HG03571 (cell line): ENCODE measurements around the gene SCIN.
A peak's percentile ranks its signal among the peaks of the same experiment; 100 is the strongest.

Experiments
- ATAC-seq: cut with Tn5 transposase; IDR thresholded peaks from one replicate; pipeline ENCODE4 v1.9.1; 2021; ENCODE audit not compliant: unreplicated experiment

Gene SCIN

GRCh38 chr7:12567015-12567414 is 3.5 kb upstream of the SCIN start:
- peak; percentile 84 for ATAC-seq

GRCh38 chr7:12569673-12570072 is 847 bp upstream of the SCIN start:
- peak; percentile 31 for ATAC-seq

DNA sequence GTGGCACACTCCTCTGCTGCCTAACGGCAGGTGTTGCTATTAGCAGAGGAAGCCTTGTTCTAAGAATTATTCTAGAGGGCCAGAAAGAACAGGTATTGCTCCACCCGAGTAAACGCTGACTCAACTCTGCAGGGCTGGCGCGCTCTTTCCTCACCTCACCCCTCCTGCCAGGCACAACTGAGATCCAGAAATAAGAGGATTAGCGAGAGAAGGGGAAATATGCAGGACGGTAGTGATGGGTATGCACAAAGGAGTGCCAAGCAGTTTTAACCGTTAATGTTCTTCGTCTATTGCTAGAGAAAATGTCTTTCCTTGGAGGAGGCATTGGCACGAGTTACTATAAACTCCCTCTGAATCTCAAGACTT is 369 bp upstream of the SCIN start:
- ATAC-seq = no peak

- ATAC-seq = no peak
Observed at GRCh38 chr7:12571691-12572090, 1.2 kb downstream of the SCIN start.

DNA sequence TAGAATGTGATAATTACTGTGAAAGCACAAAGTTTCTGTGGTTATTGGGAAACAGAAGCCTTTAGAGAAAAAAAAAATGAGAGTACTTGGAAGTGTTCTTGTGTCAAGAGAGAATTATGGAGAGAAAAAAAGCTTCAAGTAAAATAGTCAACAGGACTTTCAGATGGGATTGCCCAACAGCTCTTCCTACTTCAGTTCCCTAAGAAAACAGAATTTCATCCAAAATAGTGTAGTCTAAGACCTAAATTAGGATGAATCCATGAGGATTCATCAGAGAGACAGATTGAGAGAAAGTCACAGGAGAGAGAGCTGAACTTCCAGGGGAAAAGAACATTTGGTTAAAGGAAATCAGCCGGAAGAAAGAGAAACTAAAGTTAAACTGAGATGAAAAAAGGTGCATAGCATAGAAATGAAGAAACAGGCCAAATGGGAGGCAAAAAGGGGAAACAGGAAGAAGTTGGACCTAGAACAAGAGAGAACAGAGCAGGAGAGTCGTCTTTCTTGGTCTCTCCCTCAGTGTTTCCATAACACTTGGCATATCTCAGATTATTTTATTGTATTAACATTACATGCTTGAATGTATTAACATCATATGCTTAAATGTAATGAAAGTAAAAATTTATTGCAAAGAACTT is 2.5 kb downstream of the SCIN start:
- ATAC-seq = no peak

DNA sequence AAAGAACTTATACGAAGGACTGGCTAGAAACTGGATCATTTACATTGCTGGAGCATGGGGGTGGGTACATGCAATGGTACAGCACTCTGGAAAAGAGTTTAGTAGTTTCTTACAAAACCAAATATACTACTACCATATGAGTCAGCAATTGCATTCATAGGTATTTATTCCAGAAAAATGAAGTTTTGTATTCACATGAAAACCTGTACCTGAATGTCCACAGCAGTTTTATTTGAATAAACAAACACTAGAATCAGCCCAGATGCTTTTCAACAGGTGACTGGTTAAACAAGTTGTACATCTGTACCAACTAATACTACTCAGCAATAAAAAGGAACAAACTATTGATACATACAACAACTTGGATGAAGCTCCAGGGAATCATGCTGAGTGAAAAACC is 3.4 kb downstream of the SCIN start:
- no peak for ATAC-seq

DNA sequence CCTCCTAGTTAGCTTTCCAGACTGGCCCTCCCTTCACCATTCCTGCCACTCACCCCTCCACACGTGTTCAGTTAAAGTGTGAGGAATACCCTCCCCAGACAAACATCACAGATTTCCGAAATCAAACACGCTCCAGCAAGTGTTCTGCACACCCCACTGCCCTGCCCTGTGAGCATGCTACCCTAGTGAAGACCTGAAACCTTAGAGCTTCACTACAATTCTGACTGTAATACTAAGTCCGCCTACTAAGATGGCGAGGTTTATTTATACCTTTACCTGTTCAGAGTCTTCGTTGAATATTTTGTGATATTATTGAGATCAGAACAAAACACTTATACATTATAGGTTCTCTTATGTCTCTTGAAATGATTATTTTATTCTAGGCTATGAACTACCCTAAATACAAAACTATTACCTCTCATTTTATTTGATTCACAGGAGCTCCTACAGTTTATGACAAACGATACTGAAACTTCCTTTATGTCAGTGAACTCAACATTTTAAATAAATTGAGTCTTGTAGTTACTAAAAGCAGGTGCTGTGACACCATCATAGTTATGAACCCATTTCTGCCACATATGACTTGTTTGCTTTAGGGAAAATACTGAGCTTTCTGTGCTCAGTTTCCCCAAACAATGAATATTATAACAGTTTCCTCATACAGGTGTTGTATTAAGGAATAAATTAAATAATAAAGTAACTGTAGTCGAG is 8.6 kb downstream of the SCIN start:
- ATAC-seq = peak; percentile 94

DNA sequence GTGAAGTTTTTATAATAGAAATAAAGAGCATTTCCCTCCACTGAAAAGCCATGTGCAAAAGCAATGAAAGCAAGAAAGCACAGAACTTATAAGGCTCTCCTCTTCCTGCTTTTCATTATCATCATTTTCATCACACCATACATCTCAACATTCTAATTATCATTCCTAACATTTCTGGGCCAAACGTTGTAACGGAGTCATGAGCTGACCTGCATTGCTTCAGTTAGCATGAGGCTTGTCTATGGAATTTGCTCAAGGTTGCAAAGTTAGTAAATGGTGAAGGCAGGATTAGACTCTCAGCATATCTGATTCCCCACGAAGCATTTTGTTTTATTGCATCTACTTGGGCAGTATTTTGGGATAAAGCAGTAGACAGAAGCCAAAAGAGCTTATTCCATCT is 11.4 kb downstream of the SCIN start:
- no peak for ATAC-seq

DNA sequence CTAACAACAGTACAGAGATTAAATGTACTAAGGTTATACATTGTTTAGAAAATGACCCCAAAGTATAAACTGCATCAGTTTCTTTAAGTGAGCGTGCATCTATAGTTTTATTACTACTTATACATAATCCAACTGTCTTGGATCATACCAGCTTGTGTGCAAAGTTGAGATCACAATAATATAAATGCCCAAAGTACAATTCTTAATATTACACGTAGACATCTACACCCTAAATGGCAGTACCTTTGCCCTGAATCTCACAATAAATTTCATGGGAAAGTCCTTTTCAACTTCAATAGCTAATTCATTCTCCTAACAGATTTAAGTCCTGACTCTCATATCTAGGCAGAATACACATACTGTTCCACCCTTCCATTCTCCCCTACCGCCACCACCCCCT is 11.8 kb downstream of the SCIN start:
- no peak for ATAC-seq

GRCh38 chr7:12583176-12583575 is 12.7 kb downstream of the SCIN start:
- ATAC-seq = no peak

- ATAC-seq = no peak
Observed at GRCh38 chr7:12583922-12584321, 13.4 kb downstream of the SCIN start.

DNA sequence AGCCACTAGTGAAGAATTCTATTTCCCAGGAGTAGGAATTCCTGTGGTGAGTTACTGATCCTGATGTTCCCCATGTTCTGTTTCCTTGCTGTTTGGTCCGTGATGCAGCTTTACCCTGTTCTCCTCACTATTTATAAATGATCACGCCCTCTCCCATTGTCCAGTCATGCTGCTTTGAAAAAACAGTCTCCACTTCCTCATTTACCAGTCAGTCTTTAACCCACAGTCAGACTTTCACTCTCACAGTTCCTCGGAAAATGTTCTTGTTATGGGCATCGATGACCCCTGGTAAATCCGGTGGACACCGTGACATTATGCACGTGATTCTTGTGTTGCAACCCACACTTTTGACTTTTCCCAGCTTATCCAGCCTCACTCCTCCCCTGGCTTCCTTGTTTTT is 14.4 kb downstream of the SCIN start:
- peak; percentile 99 for ATAC-seq

DNA sequence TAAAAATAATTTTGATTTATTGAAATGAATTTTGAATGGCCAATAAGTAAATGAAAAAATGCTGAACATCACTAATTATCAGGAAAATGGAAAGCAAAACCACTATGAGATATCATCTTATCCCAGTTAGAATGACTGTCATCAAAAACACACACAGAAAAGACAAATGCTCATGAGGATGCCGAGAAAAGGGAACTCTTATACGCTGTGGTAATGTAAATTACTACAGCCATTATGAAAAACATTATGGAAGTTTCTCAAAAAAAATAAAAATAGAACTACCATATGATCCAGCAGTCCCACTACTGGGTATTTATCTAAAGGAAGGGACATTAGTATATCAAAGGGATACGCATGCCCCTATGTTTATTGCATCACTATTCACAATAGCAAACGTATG is 15.8 kb downstream of the SCIN start:
- no peak for ATAC-seq

- no peak for ATAC-seq
Observed at GRCh38 chr7:12588259-12588904, 17.9 kb downstream of the SCIN start.

GRCh38 chr7:12590559-12590958 is 20.0 kb downstream of the SCIN start:
- ATAC-seq = no peak

GRCh38 chr7:12594122-12594897 is 23.8 kb downstream of the SCIN start:
- no peak for ATAC-seq

DNA sequence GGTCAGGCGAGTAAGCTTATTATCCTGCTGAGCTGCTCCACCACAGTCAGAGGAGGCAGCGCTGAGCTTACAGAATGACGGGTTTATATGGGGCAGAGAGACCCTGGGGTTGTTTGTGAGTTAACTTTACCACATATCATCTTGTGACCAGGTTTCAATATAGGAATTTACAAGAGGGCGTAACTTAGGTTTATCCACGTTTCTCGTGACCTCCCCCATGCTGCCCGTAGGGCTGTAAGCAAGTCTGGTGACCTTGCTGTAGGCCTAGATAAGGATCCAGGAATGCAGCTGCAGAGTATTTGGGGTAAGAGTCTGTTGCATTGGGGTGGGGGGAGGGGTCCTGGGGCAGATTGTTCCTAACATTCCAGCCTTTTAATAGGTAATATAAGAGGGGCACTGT is 24.6 kb downstream of the SCIN start:
- ATAC-seq = no peak

DNA sequence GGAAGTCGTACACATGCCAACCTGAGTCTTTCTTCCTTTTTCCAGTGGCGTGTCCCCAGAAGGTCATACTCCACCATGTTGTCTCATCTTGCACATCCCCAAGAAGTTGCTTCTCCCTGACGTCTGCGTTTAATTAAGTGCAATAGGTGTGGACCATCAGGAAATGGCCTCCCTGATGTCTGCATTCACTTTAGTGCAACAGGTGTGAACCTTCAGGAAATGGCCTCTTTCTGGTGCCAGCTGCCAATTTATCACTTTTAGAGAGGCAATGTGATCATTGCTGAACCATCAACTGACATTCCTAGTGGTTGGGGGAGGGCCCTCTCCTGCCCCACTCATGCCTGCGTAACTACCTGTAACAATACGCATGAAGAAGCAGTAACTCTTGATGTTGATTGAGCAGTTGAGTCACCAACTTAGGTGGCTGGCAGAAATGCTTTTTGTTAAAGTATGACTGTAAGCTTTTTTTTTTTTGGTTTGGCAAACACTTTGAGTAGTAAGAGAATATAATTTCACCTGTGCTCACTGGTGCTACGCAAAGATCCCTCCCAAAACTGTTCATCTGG is 25.8 kb downstream of the SCIN start:
- no peak for ATAC-seq

DNA sequence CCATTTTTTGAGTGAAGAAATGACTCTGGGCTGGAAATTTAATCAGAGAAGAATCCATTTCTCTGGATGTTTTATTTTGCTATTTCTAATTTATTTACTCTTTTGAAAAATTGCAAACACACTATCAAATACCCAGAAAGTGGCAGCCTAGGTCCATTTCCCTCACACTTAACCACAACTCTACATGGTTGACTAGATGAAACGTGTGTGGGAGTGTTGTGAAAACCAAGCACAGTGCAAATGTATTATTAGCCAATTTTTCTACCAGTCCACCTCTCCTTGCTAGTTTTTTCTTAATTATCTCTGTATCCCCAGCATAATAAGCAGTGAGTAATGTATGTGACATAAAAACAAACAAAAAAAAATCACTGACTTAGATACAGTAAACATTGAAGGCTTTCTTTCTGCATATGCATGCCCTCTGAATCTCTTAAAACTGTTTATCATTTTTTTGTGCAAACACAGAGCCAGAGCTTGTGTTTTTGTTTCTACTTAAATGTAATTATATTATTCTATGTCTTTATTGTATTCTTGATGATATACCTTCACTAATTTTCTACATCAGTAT is 30.9 kb downstream of the SCIN start:
- peak; percentile 65 for ATAC-seq

- ATAC-seq = no peak
Observed at GRCh38 chr7:12607134-12607533, 36.6 kb downstream of the SCIN start.

GRCh38 chr7:12609561-12609960 is 39.0 kb downstream of the SCIN start:
- no peak for ATAC-seq
